Upper lobe of right lung (tissue), 1 donor: ENCODE measurements around the gene ENSA. TPM values are rescaled to one million over a fixed set of nuclear protein-coding genes. Genes with fewer than 3 reads are reported as not detected.
A peak's percentile ranks its signal among the peaks of the same experiment; 100 is the strongest.
"Not testable (repeated sequence)": the region's sequence is repeated elsewhere in the genome, so short reads cannot be mapped to it uniquely, and the experiment has no call there.

Experiments
- ATAC-seq: fragments of 200-7000 bp; cut with Tn5 transposase; one replicate; pipeline ENCODE4 v1.9.1; 2020; ENCODE audit warnings: mild to moderate bottlenecking, moderate library complexity
- DNase-seq: peaks from one replicate; pipeline ENCODE4 v3.0.0-alpha.2; 2020
- H3K27ac ChIP-seq: fragments of 200-600 bp; one replicate; pipeline ENCODE4 v1.8.0; 2022
- H3K27me3 ChIP-seq: fragments of 200-600 bp; one replicate; pipeline ENCODE4 v1.8.0; 2022; ENCODE audit warnings: mild to moderate bottlenecking
- H3K36me3 ChIP-seq: fragments of 200-600 bp; one replicate; pipeline ENCODE4 v1.8.0; 2022
- H3K4me1 ChIP-seq: fragments of 200-600 bp; one replicate; pipeline ENCODE4 v1.8.0; 2022
- H3K4me3 ChIP-seq: fragments of 200-600 bp; one replicate; pipeline ENCODE4 v1.8.0; 2022; ENCODE audit warnings: mild to moderate bottlenecking
- H3K9me3 ChIP-seq: fragments of 200-600 bp; one replicate; pipeline ENCODE4 v1.8.0; 2022
- CTCF ChIP-seq: fragments of 200-600 bp; IDR thresholded peaks from one replicate; pipeline ENCODE4 v1.8.0; 2022; ENCODE audit warnings: antibody characterized with exemption
- intact Hi-C: fragments of 100-400 bp; cut with DNase I; formaldehyde crosslinking; loops from one replicate; pipeline ENCODE4 v1.11.0; 2022
- total RNA-seq: library from RNA; stranded (reverse); fragmentation: NEBNext Ultra II Directional; extraction: Animal tissue kit (Norgen Biotek cat#: 25700); gene quantifications from one replicate; pipeline ENCODE4 v1.2.1, GENCODE V29; 2021
- donor health status: DM: no; HTN: yes; CAD: no; lungs with severe emphysema.

Gene ENSA
- total RNA-seq, 1 donor from 2014 or later, result 188 TPM

- no peaks in the 10 kb centered on the region for H3K9me3 ChIP-seq
- no peak for TF ChIP-seq CTCF
- H3K4me3 ChIP-seq, result no peak overlapping the region
- no peaks in the 10 kb centered on the region for H3K27me3 ChIP-seq
- DNase-seq (no peak), ATAC-seq (no peak)
- H3K36me3 ChIP-seq, result peaks cover 71% of the 10 kb centered on the region
- H3K27ac ChIP-seq, result no peak overlapping the region
- no peaks in the 10 kb centered on the region for H3K4me1 ChIP-seq
- intact Hi-C loops, result no loop called here
These were observed 31.7 kb upstream of the ENSA start for GRCh38 chr1:150661156-150661555.

GRCh38 chr1:150660584-150660983 lies 31.2 kb upstream of the ENSA start:
- H3K9me3 ChIP-seq, result no peaks in the 10 kb centered on the region
- DNase-seq (no peak), ATAC-seq (no peak)
- no peak for TF ChIP-seq CTCF
- no peaks in the 10 kb centered on the region for H3K27me3 ChIP-seq
- H3K4me3 ChIP-seq, result no peak overlapping the region
- H3K36me3 ChIP-seq, result peaks cover 71% of the 10 kb centered on the region
- H3K27ac ChIP-seq, result no peak overlapping the region
- intact Hi-C loops, result no loop called here
- no peaks in the 10 kb centered on the region for H3K4me1 ChIP-seq

GRCh38 chr1:150657064-150657463 lies 27.7 kb upstream of the ENSA start:
- H3K27me3 ChIP-seq, H3K4me1 ChIP-seq, H3K4me3 ChIP-seq, ATAC-seq, H3K27ac ChIP-seq, H3K9me3 ChIP-seq, DNase-seq, intact Hi-C loops: not testable (repeated sequence)
- H3K36me3 ChIP-seq, result peaks cover 54% of the 10 kb centered on the region

- peaks cover 33% of the 10 kb centered on the region for H3K36me3 ChIP-seq
- H3K27me3 ChIP-seq, H3K27ac ChIP-seq, DNase-seq, H3K4me1 ChIP-seq, H3K4me3 ChIP-seq, ATAC-seq, H3K9me3 ChIP-seq, intact Hi-C loops: not testable (repeated sequence)
These were observed 25.2 kb upstream of the ENSA start for GRCh38 chr1:150654635-150655034.

- Histone ChIP-seq H3K36me3 (peaks cover 43% of the 10 kb centered on the region), H3K27me3 (no peaks in the 10 kb centered on the region), H3K9me3 (no peaks in the 10 kb centered on the region), H3K4me3 (no peak overlapping the region), H3K4me1 (no peaks in the 10 kb centered on the region), H3K27ac (no peak overlapping the region)
- ATAC-seq, result peak; percentile 50
- no peak for TF ChIP-seq CTCF
- intact Hi-C loops, result no loop called here
- no peak for DNase-seq
These were observed 20.8 kb upstream of the ENSA start for GRCh38 chr1:150650193-150650592.

- Histone ChIP-seq H3K36me3 (peaks cover 43% of the 10 kb centered on the region), H3K9me3 (no peaks in the 10 kb centered on the region), H3K4me1 (no peaks in the 10 kb centered on the region), H3K4me3 (no peak overlapping the region), H3K27me3 (no peaks in the 10 kb centered on the region), H3K27ac (no peak overlapping the region)
- no peak for DNase-seq
- no peak for ATAC-seq
- TF ChIP-seq CTCF, result no peak
- intact Hi-C loops, result no loop called here
These were observed 20.1 kb upstream of the ENSA start for GRCh38 chr1:150649441-150650075.

GRCh38 chr1:150642296-150642695 lies 12.9 kb upstream of the ENSA start:
- Histone ChIP-seq H3K4me3 (no peak overlapping the region), H3K27ac (no peak overlapping the region), H3K9me3 (no peaks in the 10 kb centered on the region), H3K36me3 (peaks cover 18% of the 10 kb centered on the region), H3K4me1 (no peaks in the 10 kb centered on the region), H3K27me3 (no peaks in the 10 kb centered on the region)
- intact Hi-C loops, result no loop called here
- ATAC-seq (no peak), DNase-seq (no peak)
- TF ChIP-seq CTCF, result no peak

- H3K36me3 ChIP-seq, DNase-seq, H3K27me3 ChIP-seq, H3K4me3 ChIP-seq, H3K9me3 ChIP-seq, H3K27ac ChIP-seq, ATAC-seq, H3K4me1 ChIP-seq, intact Hi-C loops: not testable (repeated sequence)
These were observed 11.9 kb upstream of the ENSA start for GRCh38 chr1:150641126-150641815.

GRCh38 chr1:150638430-150638829 lies 9.0 kb upstream of the ENSA start:
- DNase-seq, H3K4me1 ChIP-seq, intact Hi-C loops, H3K9me3 ChIP-seq, H3K4me3 ChIP-seq, ATAC-seq, H3K36me3 ChIP-seq, H3K27me3 ChIP-seq, H3K27ac ChIP-seq: not testable (repeated sequence)
